COR-L47 (cell line): ENCODE measurements around the gene SULT1C4.
"Not testable (repeated sequence)": the region's sequence is repeated elsewhere in the genome, so short reads cannot be mapped to it uniquely, and the experiment has no call there.

ENCODE experiments used
- DNase-seq: peaks from one replicate; lab custom pipeline; 2025; lab: John Stamatoyannopoulos, UW

Gene SULT1C4

DNA sequence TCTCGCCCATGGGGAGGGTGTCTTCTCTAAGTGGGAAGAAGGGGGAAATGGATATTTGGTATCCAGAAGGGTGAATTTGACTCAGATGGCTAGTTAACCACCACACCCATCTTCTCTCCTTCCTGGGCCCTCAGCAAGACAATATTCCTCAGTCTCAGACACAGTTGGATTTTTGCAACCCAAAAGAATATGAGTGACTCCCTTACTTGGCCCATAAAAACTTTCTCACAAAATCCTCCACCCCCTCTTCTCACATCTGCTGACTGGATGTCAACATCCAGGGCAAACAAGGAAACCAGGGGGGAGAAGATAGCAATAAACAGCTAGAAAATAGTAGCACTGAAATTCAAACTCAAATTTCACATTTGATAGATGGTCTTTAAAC, 35.9 kb downstream of the SULT1C4 start:
- no peak for DNase-seq

DNA sequence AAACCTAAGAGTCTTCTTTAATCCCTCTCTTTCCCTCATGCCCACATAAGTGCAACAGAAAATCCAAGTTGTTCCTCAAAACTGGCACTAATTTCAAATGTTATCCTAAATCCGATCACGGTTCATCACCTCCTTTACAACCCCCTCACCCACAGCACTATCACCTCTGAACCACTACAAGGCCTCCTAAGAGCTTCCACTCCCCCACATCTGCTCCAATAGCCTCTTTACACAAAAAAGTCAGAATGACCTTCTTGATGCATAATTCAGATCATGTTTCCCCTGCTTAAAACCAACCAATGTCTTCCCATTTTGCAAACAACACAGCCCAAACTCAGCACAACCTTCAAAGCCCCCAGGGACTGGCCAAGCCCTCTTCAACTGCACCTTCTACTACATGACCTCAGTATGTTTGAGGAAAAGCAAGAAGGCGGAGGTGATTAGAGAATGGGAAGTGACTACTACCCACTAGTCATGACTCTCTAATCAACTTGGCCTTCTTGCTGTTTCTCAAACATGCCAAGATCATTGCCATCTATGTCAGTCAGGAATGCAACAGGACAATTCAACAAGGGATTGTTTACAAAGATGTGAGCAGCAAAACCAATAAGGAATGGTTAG, 36.6 kb downstream of the SULT1C4 start:
- DNase-seq: no peak

DNA sequence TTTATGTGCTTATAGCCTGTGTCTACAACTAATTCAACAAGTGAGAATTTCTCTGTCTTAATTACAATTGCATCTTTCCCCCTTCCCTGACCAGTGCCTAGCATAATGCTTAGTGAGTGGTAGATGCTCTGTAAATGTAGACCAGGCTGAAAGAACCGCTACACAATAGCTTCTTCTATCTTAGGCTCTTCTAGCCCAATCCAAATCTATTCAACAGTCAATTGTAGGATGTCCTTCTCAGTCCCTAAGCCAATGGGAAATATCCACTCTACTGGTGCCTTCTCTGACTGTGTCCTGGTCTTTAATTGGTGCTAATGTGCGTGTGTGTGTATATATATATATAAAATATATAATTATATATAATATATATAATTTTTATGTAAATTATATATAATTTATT, 37.2 kb downstream of the SULT1C4 start:
- no peak for DNase-seq

DNA sequence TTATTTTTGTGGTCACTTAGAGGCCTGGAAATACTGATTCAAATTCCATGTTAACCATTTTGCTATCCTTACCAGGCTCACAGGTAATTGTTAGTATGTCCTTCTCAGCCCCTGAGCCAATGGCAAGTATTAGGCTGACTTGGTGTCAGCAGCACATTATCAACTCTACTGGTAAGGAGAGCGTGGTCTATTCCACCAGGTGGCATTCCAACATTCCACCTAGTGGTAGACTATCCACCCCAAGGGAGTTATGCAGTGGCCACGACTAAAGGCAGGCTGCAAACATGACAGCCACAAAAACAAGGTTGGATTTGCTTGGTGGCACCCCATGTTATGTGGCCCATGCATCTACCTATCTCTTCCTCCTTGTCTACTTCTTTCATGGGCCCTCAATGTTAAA, 39.5 kb downstream of the SULT1C4 start:
- peak; percentile 24 for DNase-seq

DNA sequence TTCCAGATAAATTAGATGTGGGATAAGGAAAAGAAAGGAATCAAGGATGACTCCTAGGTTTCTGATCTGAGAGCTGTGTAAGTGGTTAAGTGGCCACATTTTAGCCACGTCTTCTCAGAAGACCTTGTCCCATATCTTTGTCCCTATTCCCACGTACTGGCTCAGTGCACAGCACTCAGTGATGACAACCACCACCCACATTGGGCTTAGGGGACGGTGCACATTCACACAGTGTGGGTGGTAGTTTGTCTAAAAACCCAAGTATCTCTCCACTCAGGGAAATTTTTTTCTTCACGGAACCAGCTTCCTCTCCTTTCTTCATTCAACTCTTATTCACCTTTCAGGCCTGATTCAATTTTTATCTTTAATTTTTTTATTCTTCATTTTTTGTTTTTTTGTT, 40.7 kb downstream of the SULT1C4 start:
- DNase-seq: no peak

DNA sequence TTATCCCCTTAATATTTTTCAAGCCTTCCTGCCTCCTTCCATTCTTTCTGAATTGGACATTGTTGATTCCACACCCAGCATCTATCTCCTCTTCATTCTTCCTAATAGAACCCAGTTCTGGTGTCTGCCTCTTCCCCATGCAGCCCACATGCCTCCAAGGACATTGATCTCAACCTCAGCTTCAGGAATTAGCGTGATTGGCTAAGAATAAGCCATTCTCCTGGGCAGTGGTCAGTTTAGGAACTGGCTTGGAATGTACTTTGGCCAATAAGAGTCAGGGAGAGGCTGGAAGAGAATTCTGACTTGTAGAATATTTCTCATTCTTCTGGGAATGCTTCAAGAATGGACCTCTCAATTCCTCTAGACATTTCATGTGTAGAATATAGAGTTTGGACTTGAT, 45.3 kb downstream of the SULT1C4 start:
- no peak for DNase-seq

DNA sequence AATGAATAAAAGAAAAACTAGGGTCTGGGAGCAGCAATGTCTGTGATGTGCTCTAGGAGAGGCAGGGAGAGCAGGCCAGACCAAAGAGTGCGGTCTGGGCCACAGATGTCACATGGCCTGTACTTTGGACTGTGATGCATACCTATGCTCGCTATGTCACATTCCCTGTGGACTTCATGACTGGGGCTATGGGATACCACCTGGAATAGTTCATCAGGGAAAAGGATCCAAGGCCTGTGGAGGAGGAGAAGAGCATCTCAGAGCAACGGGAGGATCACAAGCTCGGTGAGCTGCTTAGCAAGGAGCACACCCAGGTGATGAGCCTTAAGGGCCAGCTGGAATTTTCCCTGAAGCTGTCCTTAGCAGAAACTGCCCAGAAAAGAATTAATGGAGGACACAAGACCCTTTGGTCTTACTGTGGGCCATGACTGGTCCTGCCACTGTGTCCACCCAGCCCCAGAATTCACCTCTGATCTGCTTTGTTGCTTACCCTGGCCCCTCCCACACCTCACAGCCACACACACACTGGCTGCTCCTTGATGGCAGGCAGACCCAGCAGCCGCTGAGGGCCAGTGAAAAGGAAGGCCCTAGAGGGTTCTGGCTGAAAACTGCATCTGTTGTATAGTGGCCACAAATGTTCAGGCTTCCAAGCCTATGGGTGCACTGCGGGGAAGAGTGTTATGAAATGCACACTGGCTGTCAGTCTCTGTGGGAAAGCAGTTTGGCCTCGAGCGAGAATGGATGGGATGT, 45.9 kb downstream of the SULT1C4 start:
- DNase-seq: no peak

DNA sequence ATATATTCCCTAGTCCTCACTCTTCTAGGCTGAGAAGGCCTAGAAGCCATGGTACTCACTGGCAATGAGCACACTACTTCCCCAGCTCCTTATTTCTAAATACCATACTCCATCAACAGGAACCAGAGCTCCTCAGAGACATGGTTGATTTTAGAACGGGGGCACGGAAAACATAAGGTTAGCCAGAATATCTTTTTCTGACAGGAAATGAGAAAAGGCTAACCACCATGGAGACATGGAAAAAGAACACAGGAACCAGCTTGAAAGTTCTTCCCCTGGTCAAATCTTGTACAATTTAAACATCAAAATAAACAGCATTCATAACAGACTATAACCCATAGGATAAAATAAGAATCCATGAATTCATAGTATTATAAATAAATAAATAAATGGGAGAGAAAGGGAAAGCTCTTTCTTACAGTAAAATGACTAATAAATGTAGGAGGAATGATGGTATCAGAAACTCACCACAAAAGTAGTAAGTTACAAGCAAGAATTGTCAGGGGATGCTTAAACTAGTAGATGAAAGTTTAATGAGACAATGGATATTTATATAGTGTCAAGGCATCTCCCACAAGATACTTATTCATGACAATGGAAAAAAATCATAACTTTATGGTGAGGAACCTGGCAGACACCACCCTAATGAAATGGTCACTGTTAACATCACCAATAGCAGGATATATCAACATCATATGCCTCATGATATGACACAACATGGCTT, 50.7 kb downstream of the SULT1C4 start:
- DNase-seq: no peak

DNA sequence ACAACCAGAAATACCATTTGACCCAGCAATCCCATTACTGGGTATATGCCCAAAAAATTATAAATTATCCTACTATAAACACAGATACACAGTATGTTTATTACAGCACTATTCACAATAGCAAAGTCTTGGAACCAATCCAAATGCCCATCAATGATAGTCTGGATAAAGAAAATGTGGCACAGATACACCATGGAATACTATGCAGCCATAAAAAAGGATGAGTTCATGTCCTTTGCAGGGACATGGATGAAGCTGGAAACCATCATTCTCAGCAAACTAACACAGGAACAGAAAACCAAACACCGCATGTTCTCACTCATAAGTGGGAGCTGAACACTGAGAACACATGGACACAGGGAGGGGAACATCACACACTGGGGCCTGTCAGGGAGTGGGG, 57.8 kb downstream of the SULT1C4 start:
- DNase-seq: not testable (repeated sequence)

DNA sequence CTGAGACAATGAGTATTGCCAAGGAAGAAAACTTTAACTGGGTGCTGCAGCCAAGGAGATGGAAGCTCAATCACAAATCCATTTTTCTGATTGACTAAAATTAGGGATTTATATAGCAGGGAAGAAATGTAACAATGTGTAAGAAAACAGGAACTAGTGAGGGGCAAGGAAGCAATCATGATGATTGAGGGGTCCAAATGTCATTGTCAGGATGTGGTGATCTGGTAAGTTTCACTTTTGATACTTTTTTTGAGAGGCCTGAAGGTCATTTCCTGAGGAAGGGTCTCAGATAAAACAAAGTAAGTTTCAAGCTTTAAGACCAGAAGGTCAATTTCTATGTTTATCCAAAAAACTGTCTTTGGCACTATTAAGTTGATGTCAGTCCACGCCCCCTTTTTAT, 59.2 kb downstream of the SULT1C4 start:
- no peak for DNase-seq
